Activated CD8-positive, alpha-beta memory T cell treated with anti-CD3 and anti-CD28 coated beads for 1 hour (primary cell): ENCODE measurements around the gene SANBR.
"Not testable (repeated sequence)": the region's sequence is repeated elsewhere in the genome, so short reads cannot be mapped to it uniquely, and the experiment has no call there.

Source experiments
- DNase-seq, 2 donors: peaks; one replicate each; pipeline ENCODE4 v3.0.0-alpha.2; 2020; ENCODE audit warnings: low read depth in 1 of 2; ENCODE audit errors: extremely low read depth in 1 of 2

The SANBR gene

DNA sequence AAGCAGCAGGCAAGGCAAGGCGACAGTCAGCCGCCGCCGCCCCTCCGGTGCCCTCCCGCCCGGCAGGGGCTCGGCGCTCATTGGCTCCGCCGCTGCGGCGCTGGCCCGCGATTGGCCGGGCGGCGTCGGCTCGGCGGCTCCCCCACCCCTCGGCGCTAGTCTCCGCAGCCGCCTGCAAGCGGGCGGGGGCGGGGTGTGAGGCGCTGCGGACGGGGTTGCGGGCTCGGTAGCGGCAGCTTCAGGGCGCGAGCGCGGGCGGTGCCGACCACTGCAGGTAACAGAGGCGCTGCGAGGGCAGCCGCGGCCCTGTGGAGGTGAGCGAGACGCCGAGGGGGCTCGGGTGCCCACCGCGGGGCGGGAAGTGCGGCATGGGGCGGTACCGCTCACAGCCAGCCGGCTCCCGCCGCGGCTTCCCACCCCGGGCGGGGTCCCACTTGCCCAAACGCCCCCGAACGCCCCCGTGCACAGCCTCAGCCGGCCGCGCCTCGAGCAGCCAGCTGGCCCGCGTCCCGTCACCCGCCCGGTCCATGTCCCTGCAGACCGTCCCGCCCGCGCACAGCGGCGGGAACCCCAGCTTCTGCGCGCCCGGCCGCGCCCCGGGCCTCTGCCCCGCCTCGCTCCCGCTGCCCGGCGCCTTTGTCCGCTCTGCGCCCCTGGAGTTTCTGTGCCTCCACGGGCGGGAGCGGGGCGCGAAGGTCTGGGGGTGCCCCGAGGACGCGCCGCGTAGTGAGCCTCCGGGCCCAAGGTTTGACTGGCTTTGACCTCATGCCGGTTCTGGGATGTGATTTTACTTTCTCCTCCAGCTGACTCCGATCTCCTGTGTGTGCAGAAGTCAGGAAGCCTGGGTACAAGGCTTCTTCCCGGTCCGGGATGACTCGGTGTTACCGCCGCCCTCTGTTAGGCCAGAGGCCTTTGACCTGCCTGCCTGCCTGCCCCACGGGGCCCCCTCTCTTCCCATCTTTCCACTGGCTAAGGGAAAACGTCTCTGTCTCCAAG lies at the start of gene SANBR:
TSS of gene SANBR (plus strand) at position 158 of the 996 bp plus-strand sequence. CDS start 4,480 bp downstream, outside the sequence.
- DNase-seq, result peak; percentile 44 to 76

DNA sequence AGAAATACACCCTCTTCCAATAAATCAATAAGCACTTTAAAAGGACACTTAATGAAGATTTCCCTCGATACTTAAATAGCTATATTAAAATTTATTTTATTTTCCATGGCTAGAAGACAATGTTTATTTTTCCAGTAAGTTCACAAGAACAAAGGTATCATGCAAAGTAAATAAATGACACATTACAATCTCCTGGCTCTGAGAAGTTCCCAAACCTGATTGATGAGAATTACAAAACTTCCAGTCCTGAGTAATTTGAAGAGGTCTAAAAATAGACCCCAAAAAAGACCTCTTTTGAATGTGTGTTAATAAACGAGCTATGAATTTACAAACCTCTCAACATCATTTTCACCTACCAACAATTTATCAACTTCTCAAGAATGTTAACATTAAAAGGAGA lies 49.7 kb upstream of the SANBR start:
- DNase-seq, result no peak

- DNase-seq, result no peak
Observed at GRCh38 chr2:61016392-61017002, 49.2 kb upstream of the SANBR start.

GRCh38 chr2:61017003-61017555 lies 48.6 kb upstream of the SANBR start:
- DNase-seq, result peak; percentile 17 to 39

DNA sequence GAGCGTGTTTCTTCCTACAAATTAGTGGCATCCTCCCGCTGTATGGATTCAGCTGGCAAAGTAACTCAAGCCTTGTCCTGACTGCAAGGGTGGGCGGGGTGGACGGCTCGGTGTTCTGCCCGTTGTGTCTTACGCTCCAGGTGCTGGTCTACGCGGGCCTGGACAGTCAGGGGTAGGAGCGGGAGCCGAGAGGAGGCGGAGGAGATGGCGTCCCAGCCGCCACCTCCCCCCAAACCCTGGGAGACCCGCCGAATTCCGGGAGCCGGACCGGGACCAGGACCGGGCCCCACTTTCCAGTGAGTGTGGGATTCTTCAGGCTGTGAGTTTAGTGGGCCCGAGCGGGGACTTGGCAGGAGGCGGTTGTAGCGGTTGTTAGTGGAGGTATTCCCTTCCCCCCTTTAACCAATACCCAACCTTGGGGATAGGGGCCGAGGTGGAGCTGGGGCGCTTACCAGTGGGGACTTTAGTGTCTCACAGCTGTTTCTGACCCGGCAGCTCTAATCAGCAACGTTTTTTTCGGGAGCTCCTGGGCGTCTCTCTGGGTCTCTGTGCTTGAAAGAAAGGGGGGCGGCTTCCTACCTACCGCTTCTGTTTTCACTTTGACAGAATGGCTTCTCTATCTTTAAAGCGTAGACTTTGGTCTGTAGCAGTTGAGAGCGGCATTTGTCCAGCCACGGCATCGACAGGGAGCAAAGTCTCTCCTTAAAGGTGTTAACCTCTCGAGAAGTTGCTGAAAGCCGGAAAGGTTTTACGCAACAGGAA lies 47.9 kb upstream of the SANBR start, which contains the start of the genes PEX13 and PUS10:
TSS of gene PEX13 (plus strand) at position 165 of the 762 bp plus-strand sequence. CDS start at position 205, 40 bp downstream.
TSS of gene PUS10 (minus strand) at position 700 of the 762 bp plus-strand sequence. CDS start 6,365 bp downstream, outside the sequence.
- DNase-seq, result peak; percentile 16 to 43

GRCh38 chr2:61018318-61018755 lies 47.3 kb upstream of the SANBR start:
- no peak for DNase-seq

GRCh38 chr2:61018798-61019197 lies 46.9 kb upstream of the SANBR start:
- no peak for DNase-seq

DNA sequence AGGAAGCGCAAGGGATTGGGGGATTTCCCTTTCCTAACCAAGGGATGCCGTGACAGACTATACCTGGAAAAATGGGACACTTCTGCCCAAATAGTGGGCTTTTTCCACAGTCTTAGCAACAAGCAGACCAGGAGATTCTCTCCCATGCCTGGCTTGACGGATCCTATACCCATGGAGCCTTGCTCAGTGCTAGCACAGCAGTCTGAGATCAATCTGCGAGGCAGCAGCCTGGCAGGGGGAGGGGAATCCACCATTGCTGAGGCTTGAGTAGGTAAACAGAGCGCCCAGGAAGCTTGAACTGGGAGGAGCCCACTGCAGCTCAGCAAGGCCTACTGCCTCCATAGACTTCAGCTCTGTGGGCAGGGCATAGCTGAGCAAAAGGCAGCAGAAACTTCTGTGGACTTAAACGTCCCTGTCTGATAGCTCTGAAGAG lies 44.4 kb upstream of the SANBR start:
- DNase-seq, result no peak

DNA sequence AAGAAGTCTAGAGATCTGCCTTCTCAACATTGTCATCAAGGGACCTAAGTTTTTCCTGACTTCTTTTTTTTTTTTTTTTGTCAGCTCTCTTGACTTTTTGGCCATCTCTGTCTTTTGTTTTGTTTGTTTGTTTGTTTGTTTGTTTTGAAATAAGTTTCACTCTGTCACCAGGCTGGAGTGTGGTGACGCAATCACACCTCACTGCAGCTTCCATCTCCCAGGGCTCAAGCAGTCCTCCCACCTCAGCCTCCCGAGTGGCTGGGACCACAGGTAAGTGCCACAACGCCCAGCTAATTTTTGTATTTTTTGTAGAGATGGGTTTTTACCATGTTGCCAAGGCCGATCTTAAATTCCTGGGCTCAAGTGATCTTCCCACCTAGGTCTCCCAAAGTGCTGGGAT lies 42.0 kb upstream of the SANBR start:
- DNase-seq, result no peak

GRCh38 chr2:61029533-61029932 lies 36.1 kb upstream of the SANBR start:
- DNase-seq, result no peak

- not testable (repeated sequence) for DNase-seq
Observed at GRCh38 chr2:61034592-61034991, 31.1 kb upstream of the SANBR start.

DNA sequence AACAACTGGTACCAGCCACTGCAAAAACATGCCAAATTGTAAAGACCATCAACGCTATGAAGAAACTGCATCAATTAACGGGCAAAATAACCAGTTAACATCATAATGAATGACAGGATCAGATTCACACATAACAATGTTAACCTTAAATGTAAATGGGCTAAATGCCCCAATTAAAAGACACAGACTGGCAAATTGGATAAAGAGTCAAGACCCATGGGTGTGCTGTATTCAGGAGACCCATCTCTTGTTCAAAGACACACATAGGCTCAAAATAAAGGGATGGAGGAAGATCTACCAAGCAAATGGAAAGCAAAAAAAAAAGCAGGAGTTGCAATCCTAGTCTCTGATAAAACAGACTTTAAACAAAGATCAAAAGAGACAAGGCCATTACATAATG lies 29.0 kb upstream of the SANBR start:
- DNase-seq, result not testable (repeated sequence)

- no peak for DNase-seq
Observed at GRCh38 chr2:61042807-61043206, 22.9 kb upstream of the SANBR start.

- DNase-seq, result no peak
Observed at GRCh38 chr2:61044636-61045035, 21.0 kb upstream of the SANBR start.

- no peak for DNase-seq
Observed at GRCh38 chr2:61045226-61045625, 20.4 kb upstream of the SANBR start.

DNA sequence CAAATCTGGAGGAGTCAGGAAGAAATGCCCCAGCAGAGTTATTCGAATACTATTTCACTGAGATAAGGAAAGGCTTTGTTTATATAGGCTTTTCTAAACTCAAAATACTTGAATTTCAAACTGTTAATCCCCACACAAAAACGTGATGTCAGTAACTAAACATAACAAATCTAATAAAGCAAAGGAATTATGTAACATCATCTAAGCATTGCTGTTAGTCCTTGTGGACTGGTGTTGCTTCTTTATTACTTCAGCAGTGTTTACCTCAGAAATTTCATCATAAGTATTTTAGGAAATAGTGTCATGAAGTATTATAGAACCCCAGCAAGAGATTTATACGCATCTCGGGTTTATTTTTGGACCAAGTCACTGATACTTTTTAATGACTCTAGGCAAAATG lies 19.7 kb upstream of the SANBR start:
- no peak for DNase-seq

DNA sequence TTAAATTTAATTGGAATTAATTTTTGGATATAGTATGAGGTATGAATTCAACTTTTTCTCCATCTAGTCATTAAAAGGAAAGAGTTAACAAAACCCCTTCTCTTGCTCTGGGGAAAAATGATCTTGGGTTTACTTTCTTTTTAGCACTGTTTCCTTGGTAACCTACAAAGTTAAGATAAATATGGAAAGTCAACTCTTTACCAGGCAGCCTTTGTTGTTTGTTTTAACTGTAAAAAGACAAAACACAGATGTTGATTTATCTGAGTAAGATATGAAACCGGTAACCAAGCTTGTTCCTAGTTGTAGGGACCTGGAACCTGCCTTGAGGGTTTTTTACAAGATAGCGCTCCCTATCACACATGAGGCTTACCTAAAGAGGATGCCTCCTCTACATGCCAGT lies 10.1 kb upstream of the SANBR start:
- no peak for DNase-seq

DNA sequence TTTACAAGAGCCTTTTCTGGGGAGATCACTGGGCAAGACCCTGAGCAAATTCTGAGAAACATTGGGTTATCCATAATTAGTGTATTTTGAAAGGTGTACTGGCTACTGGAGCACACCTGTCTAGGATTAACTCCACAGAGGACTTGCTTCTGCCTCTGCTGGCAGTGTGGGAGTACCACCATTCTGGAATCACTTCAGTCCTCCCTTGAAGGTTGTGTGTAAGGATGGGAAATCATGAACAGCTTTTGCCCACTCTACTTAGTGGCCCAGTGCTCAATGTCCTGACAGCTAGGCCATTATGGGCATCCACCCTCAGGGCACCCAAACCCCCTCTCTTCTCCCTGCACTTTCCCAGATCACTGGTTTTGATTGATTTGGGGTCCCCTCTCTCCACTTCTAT lies 8.1 kb upstream of the SANBR start:
- DNase-seq, result no peak

DNA sequence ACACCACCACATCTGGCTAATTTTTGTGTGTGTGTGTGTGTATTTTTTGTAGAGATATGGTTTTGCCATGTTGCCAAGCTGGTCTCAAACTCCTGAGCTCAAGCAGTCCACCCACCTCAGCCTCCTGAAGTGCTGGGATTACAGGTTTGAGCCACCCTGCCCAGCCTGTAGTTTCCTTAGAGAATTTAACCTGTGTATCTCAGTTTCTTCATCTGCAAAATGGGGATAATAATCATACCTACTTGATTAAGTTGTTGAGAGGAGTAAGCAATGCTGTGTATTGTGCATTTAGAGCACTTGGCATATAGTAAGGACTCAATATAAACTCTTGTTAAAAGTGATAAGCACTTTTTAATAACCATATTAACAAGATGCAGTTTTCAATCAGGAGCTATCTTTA lies 6.3 kb upstream of the SANBR start:
- DNase-seq, result no peak

- DNase-seq, result no peak
Observed at GRCh38 chr2:61074100-61074499, 8.4 kb downstream of the SANBR start.

GRCh38 chr2:61085883-61086282 lies 20.2 kb downstream of the SANBR start:
- DNase-seq, result no peak
